K562 (cell line): ENCODE results near the gene RHOC. TPM values are rescaled to one million over a fixed set of nuclear protein-coding genes. Genes with fewer than 3 reads are reported as not detected.

Experiments used
- CHD4 ChIP-seq: fragments of 200-600 bp; sonication (generic); IDR thresholded peaks from 3 replicates; pipeline ENCODE4 v1.6.1; 2012; ENCODE audit warnings: low read depth, mild to moderate bottlenecking, mixed read lengths, low read length, inconsistent platforms; ENCODE audit not compliant: insufficient read depth, insufficient replicate concordance, poor library complexity, severe bottlenecking
- DDX20 ChIP-seq: fragments of 450-650 bp; IDR thresholded peaks from 2 replicates; pipeline ENCODE4 v1.6.1; 2016; ENCODE audit warnings: missing genetic modification characterization, low read depth, mild to moderate bottlenecking, missing compliant biosample characterization, moderate library complexity
- ETS1 ChIP-seq: conservative IDR thresholded peaks from 2 replicates; pipeline ENCODE4 v1.6.1; 2011; ENCODE audit warnings: low read depth, mild to moderate bottlenecking, low read length; ENCODE audit not compliant: control insufficient read depth
- ETV6 ChIP-seq, 3 experiments: fragments of 150-350 bp in 1 of 3; sonication (generic) in 1 of 3; formaldehyde crosslinking in 1 of 3; IDR thresholded peaks; 2 replicates each; pipeline versions ENCODE4 v1.6.1 to v1.8.0; 2014 to 2022; ENCODE audit warnings: borderline replicate concordance in 2 of 3, low read depth in 2 of 3, antibody characterized with exemption in 1 of 3, low read length in 1 of 3, mild to moderate bottlenecking in 1 of 3, missing genetic modification reagents in 1 of 3
- HIVEP1 ChIP-seq: fragments of 250-450 bp; sonication (Bioruptor Pico); IDR thresholded peaks from 2 replicates; pipeline ENCODE4 v1.4.0; 2020; ENCODE audit warnings: mild to moderate bottlenecking
- HSF4 ChIP-seq: fragments of 250-450 bp; sonication (Bioruptor Pico); IDR thresholded peaks from 2 replicates; pipeline ENCODE4 v2.1.2; 2022; ENCODE audit warnings: mild to moderate bottlenecking, moderate library complexity, borderline replicate concordance
- ILK ChIP-seq: fragments of 450-650 bp; IDR thresholded peaks from 2 replicates; pipeline ENCODE4 v1.6.1; 2016; ENCODE audit warnings: missing genetic modification characterization, low read depth, mild to moderate bottlenecking, missing compliant biosample characterization, moderate library complexity, borderline replicate concordance
- NCOA4 ChIP-seq: fragments of 450-650 bp; IDR thresholded peaks from 2 replicates; pipeline ENCODE4 v1.6.1; 2018; ENCODE audit warnings: mild to moderate bottlenecking; ENCODE audit not compliant: partially characterized antibody
- PATZ1 ChIP-seq: fragments of 250-450 bp; sonication (Bioruptor Pico); IDR thresholded peaks from 2 replicates; pipeline ENCODE4 v1.5.0; 2020; ENCODE audit warnings: mild to moderate bottlenecking, borderline replicate concordance
- POLR2B ChIP-seq: fragments of 450-650 bp; IDR thresholded peaks from 2 replicates; pipeline ENCODE4 v1.6.1; 2018; ENCODE audit warnings: low read depth; ENCODE audit not compliant: partially characterized antibody
- RNF2 ChIP-seq: sonication (generic); IDR thresholded peaks from 2 replicates; pipeline ENCODE4 v1.6.1; 2016
- TEAD4 ChIP-seq, 2 experiments: sonication (generic) in 1 of 2; formaldehyde crosslinking in 1 of 2; IDR thresholded peaks; 2 replicates each; pipeline versions ENCODE4 v1.6.1 to v1.8.0; 2012 to 2022; ENCODE audit warnings: borderline replicate concordance in 1 of 2, inconsistent platforms in 1 of 2, low read length in 1 of 2, mild to moderate bottlenecking in 1 of 2, missing genetic modification reagents in 1 of 2
- ZBTB2 ChIP-seq: fragments of 450-650 bp; IDR thresholded peaks from 2 replicates; pipeline ENCODE4 v1.6.1; 2016; ENCODE audit warnings: antibody characterized with exemption
- ZC3H4 ChIP-seq: sonication (generic); formaldehyde crosslinking; IDR thresholded peaks from 2 replicates; pipeline ENCODE4 v1.9.0; 2021; ENCODE audit warnings: missing genetic modification reagents, borderline replicate concordance
- ZNF589 ChIP-seq: fragments of 200-800 bp; sonication (Bioruptor generic); IDR thresholded peaks from 2 replicates; pipeline ENCODE4 v1.6.1; 2016; ENCODE audit warnings: low read depth, missing genetic modification characterization, missing compliant biosample characterization
- ZNF695 ChIP-seq: fragments of 450-650 bp; formaldehyde crosslinking; IDR thresholded peaks from 2 replicates; pipeline ENCODE4 v1.4.0; 2020; ENCODE audit warnings: mild to moderate bottlenecking, moderate library complexity
- ZNF780A ChIP-seq: fragments of 250-450 bp; sonication (Bioruptor Pico); IDR thresholded peaks from 2 replicates; pipeline ENCODE4 v1.5.0; 2021; ENCODE audit warnings: mild to moderate bottlenecking
- polyA plus RNA-seq, 8 experiments: library from polyadenylated mRNA; depleted of rRNA in 4 of 8; stranded (reverse) in 5 of 8; unstranded in 3 of 8; fragments of >200 nt; fragmentation: Nextera tagmentation in 2 of 8; fragmentation: Illumina TruSeq in 1 of 8; extraction: Ambion mirVana in 2 of 8; extraction: Trizol in 1 of 8; gene quantifications; 2 replicates each; pipeline versions ENCODE4 v1.2.1 to v1.2.3, GENCODE V29; 2011 to 2014; ENCODE audit warnings: inconsistent platforms in 1 of 8, missing spikeins in 1 of 8
- total RNA-seq, 7 experiments: library from RNA; depleted of rRNA in 6 of 7; stranded (reverse); fragments of >200 nt in 6 of 7; fragmentation: Illumina TruSeq in 2 of 7; extraction: Trizol in 2 of 7; gene quantifications; 2 replicates each; pipeline versions ENCODE4 v1.2.1 to v1.2.3, GENCODE V29; 2011 to 2021; ENCODE audit warnings: low replicate concordance in 1 of 7

The RHOC gene
- total and polyA plus RNA-seq, 9 of the 15 experiments (the other 6 are each of a cell fraction or from before 2014, with no cell fraction given) = 35.2 to 364 (median 204) TPM

- no peak for TF ChIP-seq HIVEP1 (CRISPR knock-in tag)
- TF ChIP-seq ETS1 = no peak
- 0 out of 2 replicates have a peak, but pooled peaks have one; percentile 36 for TF ChIP-seq ILK
- no peak for TF ChIP-seq PATZ1
- no peak for TF ChIP-seq TEAD4 (IDR thresholded peaks at IDR 0.05; ENCODE audit: low read length)
- TF ChIP-seq TEAD4 (CRISPR knock-in tag; IDR thresholded peaks at IDR 0.05; ENCODE audit: borderline replicate concordance) = no peak
- TF ChIP-seq POLR2B = peak; percentile 37
- TF ChIP-seq ZBTB2 = no peak
- no peak for TF ChIP-seq ETV6 (IDR thresholded peaks at IDR 0.05; ENCODE audit: borderline replicate concordance in 1 of 2, low read depth in 2 of 2, low read length in 1 of 2)
- TF ChIP-seq ETV6 (CRISPR knock-in tag; IDR thresholded peaks at IDR 0.05; ENCODE audit: borderline replicate concordance) = peak; percentile 10; the same call in 1 of the 2 replicates
- TF ChIP-seq DDX20 (tag) = 0 out of 2 replicates have a peak, but pooled peaks have one; percentile 53
- TF ChIP-seq CHD4 = no peak
- no peak for TF ChIP-seq HSF4 (CRISPR knock-in tag)
- no peak for TF ChIP-seq ZC3H4 (CRISPR knock-in tag)
- no peak for TF ChIP-seq RNF2
- TF ChIP-seq ZNF695 (CRISPR knock-in tag) = no peak
- no peak for TF ChIP-seq NCOA4
- peak; percentile 23 for TF ChIP-seq ZNF589 (CRISPR knock-in tag)
- no peak for TF ChIP-seq ZNF780A (CRISPR knock-in tag)
Measured at GRCh38 chr1:112699425-112700144, 7.3 kb downstream of the RHOC start (continued).
